ENCODE data around the gene RNPS1. TPM values are rescaled to one million over a fixed set of nuclear protein-coding genes. Genes with fewer than 3 reads are reported as not detected.

The RNPS1 gene
- total and polyA plus RNA-seq, 9 of the 15 experiments (the other 6 are each of a cell fraction or from before 2014, with no cell fraction given): 44.9 to 338 (median 202) TPM

- TF ChIP-seq ZBTB40 (IDR thresholded peaks at IDR 0.05) (no peak), ZBTB40 (CRISPR knock-in tag; IDR thresholded peaks at IDR 0.05) (no peak), MCM2 (IDR thresholded peaks at IDR 0.05; ENCODE audit: low read depth) (no peak), BHLHE40 (IDR thresholded peaks at IDR 0.05; ENCODE audit: low read length) (no peak), MYNN (IDR thresholded peaks at IDR 0.05) (no peak), MYNN (CRISPR knock-in tag; IDR thresholded peaks at IDR 0.05) (no peak), CBFA2T3 (IDR thresholded peaks at IDR 0.05) (no peak), ZNF41 (CRISPR knock-in tag; conservative IDR thresholded peaks at IDR 0.05) (no peak), NCOA1 (IDR thresholded peaks at IDR 0.05; ENCODE audit: low read depth) (no peak), STAG1 (CRISPR knock-in tag; IDR thresholded peaks at IDR 0.05; ENCODE audit: borderline replicate concordance) (no peak), SMAD4 (CRISPR knock-in tag; conservative IDR thresholded peaks at IDR 0.05) (no peak), ESRRA (IDR thresholded peaks at IDR 0.05; ENCODE audit: borderline replicate concordance, low read depth) (no peak), SAFB (IDR thresholded peaks at IDR 0.05; ENCODE audit: borderline replicate concordance, low read depth, low read length) (no peak), CAMTA2 (CRISPR knock-in tag; conservative IDR thresholded peaks at IDR 0.05) (no peak), PPARD (CRISPR knock-in tag; IDR thresholded peaks at IDR 0.05) (no peak), XRCC3 (IDR thresholded peaks at IDR 0.05) (no peak), ARNT (IDR thresholded peaks at IDR 0.05) (no peak), OTX1 (CRISPR knock-in tag; IDR thresholded peaks at IDR 0.05) (no peak), ZNF561 (CRISPR knock-in tag; conservative IDR thresholded peaks at IDR 0.05) (no peak)
- TF ChIP-seq, protein P1, sequence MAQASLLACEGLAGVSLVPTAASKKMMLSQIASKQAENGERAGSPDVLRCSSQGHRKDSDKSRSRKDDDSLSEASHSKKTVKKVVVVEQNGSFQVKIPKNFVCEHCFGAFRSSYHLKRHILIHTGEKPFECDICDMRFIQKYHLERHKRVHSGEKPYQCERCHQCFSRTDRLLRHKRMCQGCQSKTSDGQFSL (CRISPR knock-in tag; IDR thresholded peaks at IDR 0.05): 0 out of 2 replicates have a peak, but pooled peaks have one; percentile 39
- TF ChIP-seq, protein P1 (tag; IDR thresholded peaks at IDR 0.05): no peak
Measured at GRCh38 chr16:2213817-2214718, 53.9 kb downstream of the RNPS1 start (continued).

All from K562 (cell line).